Stimulated activated CD4-positive, alpha-beta T cell treated with anti-CD3 and anti-CD28 coated beads, Interleukin-1b, Interleukin-23, amount 100 ng/mL, for 24 hours (primary cell): ENCODE results near the gene E2F2.
A peak's percentile ranks its signal among the peaks of the same experiment; 100 is the strongest.
"Not testable (repeated sequence)": the region's sequence is repeated elsewhere in the genome, so short reads cannot be mapped to it uniquely, and the experiment has no call there.

ENCODE experiments used
- DNase-seq, 4 experiments: peaks; one replicate each; pipeline ENCODE4 v3.0.0-alpha.2; 2020; ENCODE audit warnings: low read depth in 4 of 4, low spot score in 1 of 4

E2F2 gene

DNA sequence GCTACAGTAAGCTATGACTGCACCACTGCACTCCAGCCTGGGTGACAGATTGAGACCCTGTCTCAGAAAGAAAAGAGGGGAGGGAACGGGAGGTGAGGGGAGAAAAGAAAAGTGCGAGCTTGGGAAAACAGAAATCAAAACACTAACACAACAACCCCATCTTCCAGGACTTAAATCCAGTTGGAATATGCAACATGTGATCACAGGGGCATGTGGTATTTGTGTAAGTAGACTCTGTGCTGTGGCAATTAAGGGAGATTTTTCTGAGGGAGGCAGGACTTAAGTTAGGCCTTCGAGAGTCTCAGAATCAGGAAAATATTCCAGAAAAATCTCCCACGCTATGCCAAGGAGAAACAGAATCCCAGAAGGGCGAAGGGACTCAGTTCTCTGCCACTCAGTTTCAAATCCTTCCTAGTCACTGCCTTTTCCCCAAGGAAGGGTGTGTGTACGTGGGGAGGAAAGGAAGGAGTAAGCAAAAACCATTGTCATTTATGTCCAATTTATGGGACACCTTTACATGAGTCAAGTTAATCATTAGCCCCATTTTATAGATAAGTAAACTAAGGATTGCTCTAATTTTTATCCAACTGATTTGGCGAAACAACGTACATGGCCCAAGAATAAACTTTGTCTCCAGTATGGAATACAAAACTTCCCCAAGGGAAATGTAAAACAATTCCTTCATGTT, 16.0 kb upstream of the E2F2 start:
- DNase-seq: no peak

- DNase-seq: no peak
These were observed 14.8 kb upstream of the E2F2 start for GRCh38 chr1:23545851-23546250.

- peak in 3 of 4 experiments; percentile 49 to 57 (median 57) for DNase-seq
These were observed 13.7 kb upstream of the E2F2 start for GRCh38 chr1:23544444-23545389.

GRCh38 chr1:23543707-23544443, 12.8 kb upstream of the E2F2 start:
- no peak for DNase-seq

- DNase-seq: not testable (repeated sequence)
These were observed 11.9 kb upstream of the E2F2 start for GRCh38 chr1:23542940-23543339.

- peak; percentile 66 to 85 (median 78) for DNase-seq
These were observed 8.7 kb upstream of the E2F2 start for GRCh38 chr1:23539698-23540266.

DNA sequence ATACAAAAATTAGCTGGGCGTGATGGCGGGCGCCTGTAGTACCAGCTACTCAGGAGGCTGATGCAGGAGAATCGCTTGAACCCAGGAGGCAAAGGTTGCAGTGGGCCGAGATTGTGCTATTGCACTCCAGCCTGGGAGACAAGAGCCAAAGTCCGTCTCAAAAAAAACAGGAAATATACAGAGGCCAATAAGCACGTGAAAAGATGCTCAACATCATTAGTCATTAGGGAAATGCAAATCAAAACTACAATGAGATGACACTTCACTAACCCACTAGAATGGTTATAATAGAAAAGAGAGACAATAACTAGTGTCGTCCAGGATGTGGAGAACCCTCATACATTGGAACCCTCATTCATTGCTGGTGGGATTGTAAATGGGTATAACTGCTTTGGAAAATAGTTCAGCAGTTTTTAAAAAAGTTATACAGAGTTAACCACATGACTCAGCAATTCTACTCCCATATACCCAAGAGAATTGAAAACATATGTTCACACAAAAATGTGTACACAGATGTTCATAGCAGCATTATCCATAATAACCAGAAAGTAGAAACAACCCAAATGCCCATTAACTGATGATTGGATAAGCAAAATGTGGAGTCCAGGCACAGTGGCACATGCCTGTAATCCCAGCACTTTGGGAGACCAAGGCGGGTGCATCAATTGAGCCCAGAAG, 6.4 kb upstream of the E2F2 start:
- no peak for DNase-seq

- no peak for DNase-seq
These were observed 2.4 kb upstream of the E2F2 start for GRCh38 chr1:23533246-23534023.

GRCh38 chr1:23531562-23532094, 595 bp upstream of the E2F2 start:
- DNase-seq: no peak

DNA sequence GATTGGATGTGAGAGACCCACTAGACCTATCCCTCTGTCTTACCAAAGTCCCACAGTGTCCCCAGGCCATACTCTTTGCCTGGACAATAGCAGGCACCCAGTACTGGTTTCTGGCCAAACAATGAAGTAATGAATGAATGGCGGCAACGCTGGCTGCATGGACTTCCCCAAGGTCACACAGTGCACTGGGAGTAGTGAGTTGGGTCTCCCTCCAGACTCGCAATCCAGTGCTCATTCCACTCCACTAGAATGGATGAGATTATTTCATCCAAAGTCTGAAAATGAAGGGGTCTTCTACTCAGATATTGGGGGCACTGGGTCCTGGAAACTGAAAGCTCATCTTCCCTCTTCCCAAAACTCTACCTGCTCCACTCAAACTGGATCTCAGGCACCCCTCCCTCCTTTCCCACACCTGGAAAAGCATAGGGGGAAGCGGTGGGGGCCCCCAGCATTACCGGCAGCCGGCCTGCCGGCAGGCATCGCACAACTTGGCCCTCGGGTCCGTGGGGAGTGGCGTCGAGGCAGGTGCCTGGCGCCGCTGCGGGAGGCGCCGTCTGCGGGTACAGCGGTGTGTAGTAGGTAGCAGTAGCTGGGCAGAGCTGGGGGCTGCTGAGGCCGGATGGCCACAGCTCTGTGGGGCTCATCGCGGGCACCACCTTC, 816 bp downstream of the E2F2 start:
- no peak for DNase-seq

GRCh38 chr1:23529146-23530086, 1.6 kb downstream of the E2F2 start:
- DNase-seq: no peak

GRCh38 chr1:23528250-23528978, 2.6 kb downstream of the E2F2 start:
- peak; percentile 37 to 66 (median 53) for DNase-seq

- no peak for DNase-seq
These were observed 3.2 kb downstream of the E2F2 start for GRCh38 chr1:23527900-23528249.

GRCh38 chr1:23527366-23527765, 3.7 kb downstream of the E2F2 start:
- DNase-seq: no peak

DNA sequence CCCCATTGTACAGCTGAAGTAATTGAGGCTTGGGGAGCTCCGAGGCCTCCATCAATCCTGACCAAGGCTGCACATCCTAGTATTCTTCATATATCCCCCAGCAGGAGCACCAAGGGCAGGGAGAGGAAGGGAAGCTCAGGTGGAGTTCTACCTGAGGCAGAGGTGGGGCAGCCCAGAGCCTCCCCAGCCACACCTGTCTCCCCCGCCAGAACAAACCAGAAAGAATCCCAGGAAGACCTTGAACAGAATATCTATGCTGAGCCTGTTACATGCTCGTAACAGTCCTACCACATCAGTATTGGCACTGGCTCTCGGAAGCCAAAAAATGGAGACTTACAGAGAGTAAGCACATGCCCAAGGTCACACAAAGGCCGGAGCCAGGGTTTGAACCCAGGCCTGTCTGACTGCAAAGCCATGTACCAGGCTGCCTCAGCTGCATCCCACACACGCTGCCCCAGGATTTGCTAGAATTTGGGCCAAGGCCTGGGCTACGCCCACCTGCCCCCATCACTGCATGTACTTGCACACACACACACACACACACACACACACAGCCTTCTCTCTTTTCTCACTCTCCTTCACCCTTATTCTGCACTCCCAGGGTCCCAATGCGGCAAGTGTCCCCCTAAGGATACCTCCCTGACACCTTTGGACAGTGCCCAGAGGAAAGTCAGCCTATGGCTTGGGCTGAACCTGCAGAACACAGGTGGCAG, 4.5 kb downstream of the E2F2 start:
- no peak for DNase-seq

DNA sequence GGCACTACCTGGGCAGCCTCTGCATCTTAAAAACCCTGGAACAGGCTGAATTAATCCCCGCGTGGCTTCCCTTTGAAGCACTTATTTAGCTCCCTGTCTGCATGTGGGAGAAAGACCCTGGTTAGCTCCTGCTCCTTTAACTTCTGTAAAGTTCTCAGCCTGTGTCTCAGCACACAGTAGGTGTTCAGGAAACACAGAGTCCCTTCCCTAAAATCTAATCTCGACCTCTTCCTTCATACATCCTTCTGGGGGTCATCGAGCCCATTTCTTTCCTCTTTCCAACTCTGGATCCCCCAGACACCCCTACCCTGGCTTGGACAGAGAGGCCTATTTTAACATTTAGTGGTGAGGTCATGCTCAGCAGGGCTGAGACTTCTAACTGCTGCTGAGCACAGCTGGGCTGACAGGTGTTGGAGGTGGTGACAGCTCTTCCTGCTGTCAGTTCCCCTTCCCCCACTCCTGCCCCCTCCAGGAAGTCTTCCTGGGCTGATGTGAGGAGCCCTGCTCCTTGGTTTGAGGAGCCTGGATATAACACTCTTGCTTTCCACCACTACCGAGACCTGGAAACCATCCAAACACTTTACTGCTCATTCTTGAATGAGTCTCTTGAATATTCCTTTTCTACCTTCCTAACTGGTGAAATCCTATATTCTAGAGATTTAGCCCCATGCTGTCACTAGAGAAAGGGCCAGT, 5.3 kb downstream of the E2F2 start:
- DNase-seq: no peak
